Measurements from ENCODE around the gene RASSF5.
A peak's percentile ranks its signal among the peaks of the same experiment; 100 is the strongest.

Gene RASSF5

GRCh38 chr1:206518206-206518605 lies 10.9 kb downstream of the RASSF5 start:
- no peak for DNase-seq

GRCh38 chr1:206518743-206519142 lies 11.4 kb downstream of the RASSF5 start:
- DNase-seq, result no peak

- no peak for DNase-seq
These were observed 13.8 kb downstream of the RASSF5 start for GRCh38 chr1:206521127-206521526.

GRCh38 chr1:206521694-206522402 lies 14.5 kb downstream of the RASSF5 start:
- DNase-seq, result no peak

GRCh38 chr1:206524739-206525364 lies 17.5 kb downstream of the RASSF5 start:
- DNase-seq, result no peak

GRCh38 chr1:206526064-206526911 lies 19.0 kb downstream of the RASSF5 start:
- DNase-seq, result no peak

- DNase-seq, result no peak
These were observed 22.1 kb downstream of the RASSF5 start for GRCh38 chr1:206529425-206529824.

GRCh38 chr1:206532368-206532767 lies 25.0 kb downstream of the RASSF5 start:
- no peak for DNase-seq

- DNase-seq, result no peak
These were observed 27.2 kb downstream of the RASSF5 start for GRCh38 chr1:206534552-206534951.

- DNase-seq, result no peak
These were observed 28.5 kb downstream of the RASSF5 start for GRCh38 chr1:206535853-206536188.

GRCh38 chr1:206537141-206537540 lies 29.8 kb downstream of the RASSF5 start:
- DNase-seq, result no peak

GRCh38 chr1:206538086-206538770 lies 30.9 kb downstream of the RASSF5 start:
- no peak for DNase-seq

GRCh38 chr1:206538901-206539640 lies 31.7 kb downstream of the RASSF5 start:
- DNase-seq, result no peak

GRCh38 chr1:206540044-206540780 lies 32.9 kb downstream of the RASSF5 start:
- DNase-seq, result no peak

- DNase-seq, result no peak
These were observed 34.0 kb downstream of the RASSF5 start for GRCh38 chr1:206541236-206541833.

GRCh38 chr1:206544562-206545257 lies 37.4 kb downstream of the RASSF5 start:
- peak; percentile 78 for DNase-seq

GRCh38 chr1:206545351-206545750 lies 38.0 kb downstream of the RASSF5 start:
- DNase-seq, result no peak

- no peak for DNase-seq
These were observed 39.8 kb downstream of the RASSF5 start for GRCh38 chr1:206547104-206547503.

- no peak for DNase-seq
These were observed 43.1 kb downstream of the RASSF5 start for GRCh38 chr1:206550446-206550845.

GRCh38 chr1:206551296-206551985 lies 44.1 kb downstream of the RASSF5 start:
- DNase-seq, result no peak
